Measurements from ENCODE around the gene USP11.

The USP11 gene

DNA sequence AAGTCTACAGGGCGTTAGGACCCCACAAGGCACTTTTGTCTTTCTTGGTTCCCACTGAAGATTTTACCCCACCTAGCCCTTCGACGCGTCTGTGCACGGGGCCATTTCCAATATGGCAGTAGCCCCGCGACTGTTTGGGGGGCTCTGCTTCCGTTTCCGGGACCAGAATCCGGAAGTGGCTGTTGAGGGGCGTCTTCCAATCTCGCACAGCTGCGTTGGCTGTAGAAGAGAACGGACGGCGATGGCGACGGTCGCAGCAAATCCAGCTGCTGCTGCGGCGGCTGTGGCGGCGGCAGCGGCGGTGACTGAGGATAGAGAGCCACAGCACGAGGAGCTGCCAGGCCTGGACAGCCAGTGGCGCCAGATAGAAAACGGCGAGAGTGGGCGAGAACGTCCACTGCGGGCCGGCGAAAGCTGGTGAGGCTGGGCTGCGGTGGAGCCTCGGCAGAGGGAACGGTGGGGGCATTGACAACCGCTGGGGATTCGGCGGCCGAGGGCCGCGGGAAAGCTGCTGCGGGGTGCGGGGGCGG, at the start of gene USP11:
Gene USP11 (plus strand): TSS at position 207 of the 530 bp plus-strand sequence. CDS start 35 bp downstream, at position 242.
- peak in 1 of 2 experiments; percentile 49 for DNase-seq

DNA sequence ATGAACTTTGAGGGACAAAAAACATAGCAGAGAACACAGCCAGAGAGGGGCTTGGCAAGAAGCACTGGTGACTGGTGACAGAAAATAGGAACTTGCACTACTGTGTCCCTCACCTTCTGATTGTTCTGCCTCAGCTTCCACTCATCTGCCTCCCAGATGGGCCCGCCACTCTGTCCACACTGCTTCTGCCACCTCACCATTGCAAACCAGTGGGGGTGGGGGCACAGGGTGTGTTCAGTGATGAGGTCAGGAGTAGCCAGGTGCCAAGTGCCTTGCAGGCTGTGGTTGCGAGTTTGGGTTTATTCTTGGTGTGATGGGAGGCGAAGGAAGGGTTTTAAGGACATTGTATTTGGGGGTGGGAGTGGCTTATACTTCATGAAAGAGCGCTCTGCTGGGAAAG, 48.3 kb upstream of the USP11 start:
- no peak for DNase-seq

DNA sequence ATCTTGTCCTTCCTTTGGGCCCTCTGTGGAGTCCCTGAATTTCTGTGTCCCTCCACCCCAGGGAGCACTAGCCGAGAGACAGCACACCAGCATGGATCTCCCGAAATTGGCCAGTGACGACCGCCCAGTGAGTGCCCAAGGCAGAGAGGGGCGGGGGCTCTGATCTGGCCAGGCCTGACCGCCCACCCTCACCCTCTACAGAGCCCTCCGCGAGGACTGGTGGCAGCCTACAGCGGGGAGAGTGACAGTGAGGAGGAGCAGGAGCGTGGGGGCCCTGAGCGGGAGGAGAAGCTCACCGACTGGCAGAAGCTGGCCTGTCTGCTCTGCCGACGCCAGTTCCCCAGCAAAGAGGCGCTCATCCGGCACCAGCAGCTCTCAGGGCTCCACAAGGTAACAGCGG, 47.6 kb upstream of the USP11 start:
- DNase-seq, result no peak

DNA sequence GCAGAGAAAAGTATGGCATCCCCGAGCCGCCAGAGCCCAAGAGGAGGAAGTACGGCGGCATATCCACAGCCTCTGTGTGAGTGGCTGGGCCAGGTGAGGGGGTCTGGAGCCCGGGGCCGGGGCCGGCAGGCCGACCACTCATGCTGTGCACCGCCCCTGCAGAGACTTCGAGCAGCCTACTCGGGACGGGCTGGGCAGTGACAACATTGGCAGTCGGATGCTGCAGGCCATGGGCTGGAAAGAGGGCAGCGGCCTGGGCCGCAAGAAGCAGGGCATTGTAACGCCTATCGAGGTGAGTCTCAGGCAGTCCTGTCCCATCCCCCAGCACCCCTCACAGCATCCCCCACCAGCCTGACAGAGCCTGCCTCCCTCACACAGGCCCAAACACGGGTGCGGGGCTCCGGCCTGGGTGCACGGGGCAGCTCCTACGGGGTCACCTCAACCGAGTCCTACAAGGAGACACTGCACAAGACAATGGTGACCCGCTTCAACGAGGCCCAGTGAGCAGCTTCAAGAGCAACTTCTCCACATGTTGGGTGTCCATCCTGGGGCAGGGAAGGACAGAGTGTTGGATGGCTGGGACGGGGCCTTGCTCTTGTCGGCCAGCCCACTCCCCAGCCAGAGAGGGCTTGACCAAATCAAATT, 46.6 kb upstream of the USP11 start:
- no peak for DNase-seq

DNA sequence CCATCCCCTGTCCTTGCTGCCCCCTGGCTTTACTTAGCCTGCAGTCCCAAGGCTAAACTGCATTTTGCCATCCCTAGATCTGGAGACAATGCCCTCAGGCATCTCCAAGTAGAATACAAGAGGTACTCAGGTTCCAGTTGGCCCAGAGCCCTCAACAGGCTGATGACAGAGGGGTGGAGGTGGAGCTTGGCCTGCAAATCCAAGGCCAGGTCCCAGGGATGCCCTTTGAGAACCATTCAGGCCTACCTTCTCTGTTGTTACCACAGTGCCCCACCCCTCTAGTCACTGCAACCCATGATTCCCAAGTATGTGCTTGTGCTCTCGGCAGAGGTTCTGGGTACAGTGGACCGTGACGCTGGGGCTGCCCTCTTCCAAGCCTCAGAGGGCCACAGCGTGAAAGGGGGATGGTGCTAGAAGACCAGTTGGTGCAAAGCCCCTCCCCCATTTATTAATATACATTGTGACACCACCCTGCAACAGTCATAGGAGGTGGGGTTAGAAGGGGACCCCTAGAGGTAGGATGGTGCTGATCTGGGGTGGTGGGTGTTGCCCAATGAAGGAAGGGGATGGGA, 45.6 kb upstream of the USP11 start:
- DNase-seq, result no peak

GRCh38 chrX:47189906-47190305, 42.9 kb upstream of the USP11 start:
- DNase-seq, result no peak

GRCh38 chrX:47190445-47191269, 42.2 kb upstream of the USP11 start:
- peak; percentile 91 to 96 for DNase-seq

- DNase-seq, result peak; percentile 57 to 80
Observed at GRCh38 chrX:47191331-47191730, 41.5 kb upstream of the USP11 start.

DNA sequence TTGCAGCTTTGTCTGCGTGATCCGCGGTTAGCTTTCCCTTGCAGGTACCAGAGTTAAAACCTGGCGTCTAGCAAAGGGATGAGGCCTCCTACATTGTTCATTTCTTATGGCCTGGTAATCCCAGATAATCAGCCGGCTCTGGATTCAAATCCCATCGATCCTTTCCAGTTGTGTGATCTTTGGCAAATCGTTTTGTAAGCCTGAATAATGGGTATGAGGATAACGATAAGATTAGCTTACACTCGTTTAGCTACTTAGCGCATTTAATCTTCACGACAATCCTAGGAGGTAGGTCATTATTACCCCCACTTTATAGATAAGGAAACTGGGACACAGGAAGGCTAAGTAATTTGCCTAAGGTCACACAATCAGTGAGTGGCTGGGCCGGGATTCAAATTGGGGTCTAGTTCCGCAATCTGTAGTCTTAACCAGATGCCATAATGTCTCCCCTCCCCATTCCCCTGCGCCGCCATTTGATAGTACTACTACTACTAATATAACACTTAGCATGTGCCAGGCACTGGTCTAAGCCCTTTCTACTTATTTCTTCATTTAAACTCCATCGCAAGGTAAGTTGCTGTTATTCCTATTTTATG, 40.9 kb upstream of the USP11 start:
- DNase-seq, result peak in 1 of 2 experiments; percentile 7

GRCh38 chrX:47193475-47194193, 39.2 kb upstream of the USP11 start, which contains the start of gene UBA1:
UBA1 (plus strand) TSS chrX:47193829; CDS start chrX:47198803, 4,974 bp downstream.
- peak; percentile 97 to 98 for DNase-seq

- no peak for DNase-seq
Observed at GRCh38 chrX:47194194-47194787, 38.5 kb upstream of the USP11 start.

DNA sequence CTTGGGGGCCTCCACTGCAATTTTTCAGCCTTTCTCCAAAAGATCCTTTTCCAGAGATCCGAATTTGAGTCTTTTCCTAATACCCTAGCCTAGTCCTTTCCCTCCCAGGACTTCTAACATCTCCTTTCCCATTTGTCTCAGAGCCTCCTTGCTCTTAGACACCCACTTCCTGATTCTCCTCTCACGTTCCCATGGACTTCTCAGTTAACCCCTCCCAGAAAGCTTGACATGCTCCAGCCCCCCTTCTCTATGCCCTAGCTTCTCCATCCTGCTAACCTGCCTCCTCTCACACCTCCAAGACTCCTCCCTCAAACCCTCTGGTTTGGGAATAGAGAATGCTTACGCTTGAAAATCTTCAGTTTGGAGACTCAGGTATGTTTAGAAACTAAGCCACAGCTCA, 36.7 kb upstream of the USP11 start:
- no peak for DNase-seq

DNA sequence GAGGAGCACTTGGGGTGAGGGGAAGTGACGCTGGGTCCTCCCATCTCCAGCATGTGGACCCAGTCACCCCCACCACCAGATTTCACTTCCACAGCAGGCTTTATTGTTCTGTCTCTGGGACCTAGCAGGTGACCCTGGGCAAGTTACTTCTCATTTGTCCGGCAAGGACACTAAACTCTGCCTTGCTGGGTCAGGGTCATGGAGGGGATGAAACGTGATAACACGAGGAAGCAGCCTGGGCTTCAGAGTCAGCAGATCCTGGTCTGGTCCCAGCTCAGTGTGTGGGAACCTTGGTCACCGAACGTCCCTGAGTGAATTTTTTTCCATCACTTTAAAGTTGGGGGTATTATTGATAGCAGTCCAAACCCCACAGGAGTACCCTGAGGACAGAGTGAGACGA, 35.3 kb upstream of the USP11 start:
- DNase-seq, result no peak

DNA sequence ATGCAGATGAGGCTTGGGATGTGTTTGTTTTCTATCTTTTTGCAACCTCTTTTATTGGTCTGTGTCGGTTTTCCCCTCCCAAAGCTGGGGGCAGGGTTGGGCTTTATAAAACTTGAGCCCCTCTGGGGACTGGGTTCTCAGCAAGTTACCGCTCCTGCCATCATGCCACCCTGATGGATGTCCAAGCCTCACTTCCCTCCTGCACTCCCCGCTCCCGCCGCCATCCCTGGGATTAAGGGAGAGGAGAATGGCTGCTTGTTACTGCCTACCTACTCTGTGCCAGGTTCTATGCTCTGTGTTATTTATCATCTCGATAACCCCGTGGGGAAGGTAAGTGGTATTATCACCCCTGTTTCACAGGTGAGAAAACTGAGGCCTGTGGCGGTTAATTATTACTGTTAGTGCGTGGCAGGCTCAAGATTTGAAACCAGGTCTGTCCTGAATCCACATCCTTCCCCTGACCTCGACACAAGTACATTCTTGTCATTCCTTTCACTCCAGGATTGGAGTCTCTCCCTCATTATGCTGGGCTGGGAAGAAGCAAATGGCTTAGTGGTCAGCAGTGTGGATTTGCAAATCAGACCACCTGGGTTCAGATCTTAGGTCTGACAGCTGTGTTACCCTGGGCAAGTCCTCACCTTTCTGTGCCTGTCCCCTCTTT, 34.7 kb upstream of the USP11 start:
- DNase-seq, result no peak

GRCh38 chrX:47198687-47199080, 34.1 kb upstream of the USP11 start:
- no peak for DNase-seq

DNA sequence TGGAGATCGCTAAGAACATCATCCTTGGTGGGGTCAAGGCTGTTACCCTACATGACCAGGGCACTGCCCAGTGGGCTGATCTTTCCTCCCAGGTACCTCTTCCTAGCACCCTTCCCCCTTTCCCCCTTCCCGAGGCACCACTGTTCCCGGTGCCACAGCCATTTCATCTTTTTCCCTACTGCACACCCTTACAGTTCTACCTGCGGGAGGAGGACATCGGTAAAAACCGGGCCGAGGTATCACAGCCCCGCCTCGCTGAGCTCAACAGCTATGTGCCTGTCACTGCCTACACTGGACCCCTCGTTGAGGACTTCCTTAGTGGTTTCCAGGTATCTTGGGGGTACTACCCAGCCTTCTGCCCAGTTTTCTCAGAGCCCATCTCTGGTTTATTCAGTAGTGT, 33.5 kb upstream of the USP11 start:
- DNase-seq, result no peak

DNA sequence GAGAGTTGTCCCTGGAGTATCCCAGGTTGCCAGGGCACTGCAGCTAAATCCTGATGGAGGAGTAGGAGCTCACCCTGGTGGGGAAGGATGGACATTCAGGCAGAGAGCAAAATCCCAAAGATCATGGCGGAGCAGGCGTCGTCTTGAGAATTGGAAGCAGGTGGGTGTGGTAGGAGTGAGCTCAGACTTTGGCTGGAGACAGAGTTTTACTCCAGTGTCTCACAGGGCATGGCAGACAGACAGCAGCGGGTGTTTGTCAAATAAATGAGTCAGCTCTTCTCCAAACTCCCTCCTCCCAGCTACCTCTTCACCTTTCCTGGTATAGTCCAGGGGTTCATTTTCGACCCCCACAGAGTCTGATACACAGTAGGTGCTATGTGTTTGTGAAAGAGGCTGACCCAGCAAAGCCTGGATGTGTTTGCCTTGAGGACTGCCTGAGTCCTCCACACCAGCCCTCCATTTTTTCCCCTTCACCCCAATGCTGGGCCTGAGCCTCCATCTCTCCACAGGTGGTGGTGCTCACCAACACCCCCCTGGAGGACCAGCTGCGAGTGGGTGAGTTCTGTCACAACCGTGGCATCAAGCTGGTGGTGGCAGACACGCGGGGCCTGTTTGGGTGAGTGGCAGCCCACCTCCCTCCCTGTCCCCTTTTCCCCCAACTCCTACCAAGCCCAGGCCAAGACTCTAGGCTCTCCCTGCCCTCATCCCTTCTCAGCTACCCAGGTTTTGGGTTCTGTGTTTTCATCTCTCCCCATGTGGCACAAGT, 32.2 kb upstream of the USP11 start:
- DNase-seq, result no peak

- no peak for DNase-seq
Observed at GRCh38 chrX:47201345-47201944, 31.4 kb upstream of the USP11 start.

DNA sequence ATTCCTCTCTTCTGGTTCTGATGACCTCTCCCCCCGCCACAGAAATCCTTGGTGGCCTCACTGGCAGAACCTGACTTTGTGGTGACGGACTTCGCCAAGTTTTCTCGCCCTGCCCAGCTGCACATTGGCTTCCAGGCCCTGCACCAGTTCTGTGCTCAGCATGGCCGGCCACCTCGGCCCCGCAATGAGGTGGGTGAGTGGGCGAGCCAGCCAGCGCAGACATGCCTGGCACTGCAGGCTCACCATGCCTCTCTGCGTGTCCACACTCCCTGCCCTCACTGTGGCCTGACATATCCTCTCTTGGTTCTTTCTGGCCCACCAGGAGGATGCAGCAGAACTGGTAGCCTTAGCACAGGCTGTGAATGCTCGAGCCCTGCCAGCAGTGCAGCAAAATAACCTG, 30.5 kb upstream of the USP11 start:
- DNase-seq, result no peak

GRCh38 chrX:47202877-47203276, 29.9 kb upstream of the USP11 start:
- no peak for DNase-seq

All from NCI-H2081 (cell line).